Stimulated activated CD8-positive, alpha-beta memory T cell treated with anti-CD3 and anti-CD28 coated beads, Interleukin-7, amount 100 ng/mL, for 4 hours (primary cell): ENCODE data around the gene HGS.
A peak's percentile ranks its signal among the peaks of the same experiment; 100 is the strongest.
"Not testable (repeated sequence)": the region's sequence is repeated elsewhere in the genome, so short reads cannot be mapped to it uniquely, and the experiment has no call there.

Source experiments
- DNase-seq, 2 donors: peaks; one replicate each; pipeline ENCODE4 v3.0.0-alpha.2; 2020; ENCODE audit warnings: low read depth in 2 of 2

The HGS gene

GRCh38 chr17:81717049-81717765 is 33.4 kb downstream of the HGS start:
- DNase-seq: no peak

GRCh38 chr17:81717766-81718089 is 33.9 kb downstream of the HGS start:
- no peak for DNase-seq

- DNase-seq: no peak
Measured at GRCh38 chr17:81719410-81720266, 35.8 kb downstream of the HGS start.

- DNase-seq: no peak
Measured at GRCh38 chr17:81720267-81721071, 36.7 kb downstream of the HGS start.

- no peak for DNase-seq
Measured at GRCh38 chr17:81722184-81723120, 38.6 kb downstream of the HGS start.

GRCh38 chr17:81723651-81724209 is 39.9 kb downstream of the HGS start:
- no peak for DNase-seq

GRCh38 chr17:81725439-81725838 is 41.6 kb downstream of the HGS start:
- DNase-seq: no peak

- DNase-seq: no peak
Measured at GRCh38 chr17:81726004-81726403, 42.2 kb downstream of the HGS start.

- DNase-seq: no peak
Measured at GRCh38 chr17:81727324-81728031, 43.7 kb downstream of the HGS start.

- peak; percentile 18 to 40 for DNase-seq
Measured at GRCh38 chr17:81733507-81734404, 49.9 kb downstream of the HGS start.

GRCh38 chr17:81734405-81735263 is 50.8 kb downstream of the HGS start:
- no peak for DNase-seq

- no peak for DNase-seq
Measured at GRCh38 chr17:81735264-81736102, 51.7 kb downstream of the HGS start.

- DNase-seq: no peak
Measured at GRCh38 chr17:81737947-81738800, 54.4 kb downstream of the HGS start.

GRCh38 chr17:81738801-81739393 is 55.1 kb downstream of the HGS start:
- DNase-seq: no peak

- DNase-seq: not testable (repeated sequence)
Measured at GRCh38 chr17:81739593-81739992, 55.8 kb downstream of the HGS start.

GRCh38 chr17:81740395-81740961 is 56.7 kb downstream of the HGS start:
- no peak for DNase-seq
